Mesenchymal stem cell (in vitro differentiated cells and primary cell): ENCODE results near the gene MSI2.
A peak's percentile ranks its signal among the peaks of the same experiment; 100 is the strongest.

Experiments
- DNase-seq: peaks from one replicate; pipeline ENCODE4 v3.0.0-alpha.2; 2013
- H2AFZ ChIP-seq: one replicate; pipeline ENCODE4 v1.6.1; 2013; ENCODE audit warnings: low read depth, mild to moderate bottlenecking, control low read depth, inconsistent platforms, low read length, moderate library complexity
- H2AK5ac ChIP-seq: 2 replicates; pipeline ENCODE4 v1.6.1; 2013; ENCODE audit warnings: low read length, moderate library complexity, mild to moderate bottlenecking, inconsistent platforms; ENCODE audit not compliant: severe bottlenecking
- H2BK120ac ChIP-seq: one replicate; pipeline ENCODE4 v1.6.1; 2013; ENCODE audit warnings: low read depth, mild to moderate bottlenecking, inconsistent platforms, low read length, moderate library complexity
- H2BK12ac ChIP-seq, 2 experiments: one replicate each; pipeline ENCODE4 v1.6.1; 2013; ENCODE audit warnings: inconsistent platforms in 2 of 2, low read length in 2 of 2, mild to moderate bottlenecking in 2 of 2, moderate library complexity in 2 of 2, control low read depth in 1 of 2
- H2BK15ac ChIP-seq: one replicate; pipeline ENCODE4 v1.6.1; 2013; ENCODE audit warnings: mild to moderate bottlenecking, low read depth, inconsistent platforms; ENCODE audit not compliant: poor library complexity, severe bottlenecking
- H2BK5ac ChIP-seq: 2 replicates; pipeline ENCODE4 v1.6.1; 2013; ENCODE audit warnings: low read depth, mild to moderate bottlenecking, low read length, control low read depth, inconsistent platforms; ENCODE audit not compliant: poor library complexity, severe bottlenecking
- H3K14ac ChIP-seq, 2 experiments: one replicate each; pipeline ENCODE4 v1.6.1; 2013; ENCODE audit warnings: inconsistent platforms in 2 of 2, low read length in 2 of 2, control low read depth in 1 of 2, mild to moderate bottlenecking in 1 of 2, moderate library complexity in 1 of 2
- H3K18ac ChIP-seq, 2 experiments: one replicate each; pipeline ENCODE4 v1.6.1; 2013; ENCODE audit warnings: inconsistent platforms in 2 of 2, low read length in 2 of 2, control low read depth in 1 of 2, low read depth in 1 of 2, mild to moderate bottlenecking in 1 of 2
- H3K23ac ChIP-seq, 2 experiments: one replicate each; pipeline ENCODE4 v1.6.1; 2013; ENCODE audit warnings: inconsistent platforms in 2 of 2, low read length in 2 of 2, mild to moderate bottlenecking in 2 of 2, moderate library complexity in 2 of 2, control low read depth in 1 of 2
- H3K27ac ChIP-seq: 2 replicates; pipeline ENCODE4 v1.5.1; 2013; ENCODE audit warnings: mild to moderate bottlenecking, moderate library complexity, low read length, control low read depth, inconsistent platforms; ENCODE audit not compliant: poor library complexity, severe bottlenecking
- H3K27me3 ChIP-seq, 2 experiments: 2 replicates each; pipeline versions ENCODE4 v1.6.1 to v1.7.0; 2013; ENCODE audit warnings: low read length in 2 of 2, mild to moderate bottlenecking in 2 of 2, moderate library complexity in 2 of 2, control low read depth in 1 of 2, inconsistent platforms in 1 of 2; ENCODE audit not compliant: control insufficient read depth in 1 of 2, insufficient read depth in 1 of 2
- H3K36me3 ChIP-seq, 2 experiments: 2 replicates each; pipeline versions ENCODE4 v1.6.1 to v1.7.0; 2013; ENCODE audit warnings: low read length in 2 of 2, control low read depth in 1 of 2, inconsistent platforms in 1 of 2, low read depth in 1 of 2, mild to moderate bottlenecking in 1 of 2; ENCODE audit not compliant: insufficient read depth in 2 of 2, control insufficient read depth in 1 of 2
- H3K4ac ChIP-seq, 2 experiments: one replicate each; pipeline ENCODE4 v1.6.1; 2013; ENCODE audit warnings: inconsistent platforms in 2 of 2, low read length in 2 of 2, mild to moderate bottlenecking in 2 of 2, moderate library complexity in 2 of 2, control low read depth in 1 of 2, low read depth in 1 of 2
- H3K4me1 ChIP-seq: 2 replicates; pipeline ENCODE4 v1.6.1; 2013; ENCODE audit warnings: low read depth, low read length, control low read depth; ENCODE audit not compliant: control insufficient read depth, insufficient read depth
- H3K4me2 ChIP-seq: 2 replicates; pipeline ENCODE4 v1.6.1; 2013; ENCODE audit warnings: low read length, mild to moderate bottlenecking, inconsistent platforms; ENCODE audit not compliant: poor library complexity, severe bottlenecking
- H3K4me3 ChIP-seq, 2 experiments: 2 replicates each; pipeline versions ENCODE4 v1.5.1 to v1.7.0; 2013; ENCODE audit warnings: low read length in 2 of 2, mild to moderate bottlenecking in 2 of 2, control low read depth in 1 of 2, low read depth in 1 of 2; ENCODE audit not compliant: insufficient read depth in 1 of 2
- H3K79me1 ChIP-seq: replicated peaks from 2 replicates; pipeline ENCODE4 v1.6.1; 2013; ENCODE audit warnings: mild to moderate bottlenecking, control low read depth, low read length, inconsistent platforms; ENCODE audit not compliant: poor library complexity, severe bottlenecking
- H3K9ac ChIP-seq: 2 replicates; pipeline ENCODE4 v1.7.0; 2013; ENCODE audit warnings: mild to moderate bottlenecking, low read length, moderate library complexity
- H3K9me3 ChIP-seq: 2 replicates; pipeline ENCODE4 v1.7.0; 2013; ENCODE audit warnings: mild to moderate bottlenecking, low read length; ENCODE audit not compliant: control insufficient read depth
- H4K8ac ChIP-seq: one replicate; pipeline ENCODE4 v1.6.1; 2013; ENCODE audit warnings: inconsistent platforms, mild to moderate bottlenecking, low read length, moderate library complexity
- H4K91ac ChIP-seq: one replicate; pipeline ENCODE4 v1.6.1; 2013; ENCODE audit warnings: mild to moderate bottlenecking, low read length, inconsistent platforms
- WGBS: methylation state at CpG from one replicate; pipeline ENCODE4 v1.1.7; 2013; ENCODE audit warnings: mixed read lengths; 5-methylcytosine and 5-hydroxymethylcytosine counted together

The MSI2 gene

GRCh38 chr17:57488856-57489255 lies 232.5 kb downstream of the MSI2 start:
- Histone ChIP-seq H2BK5ac (no peak overlapping the region), H3K79me1 (peaks cover 44% of the 10 kb centered on the region), H4K8ac (no peak overlapping the region), H3K4ac (no peak overlapping the region), H3K27ac (no peak overlapping the region), H2BK15ac (no peak overlapping the region), H3K9ac (no peak overlapping the region), H3K14ac (no peak overlapping the region), H2BK120ac (no peak overlapping the region), H3K4me3 (no peak overlapping the region), H3K18ac (no peak overlapping the region), H3K4me1 (peaks cover 12% of the 10 kb centered on the region), H3K23ac (peak overlapping the region in 1 of 2 experiments; percentile 11), H2AFZ (no peak overlapping the region), H3K9me3 (no peaks in the 10 kb centered on the region), H4K91ac (no peak overlapping the region), H3K27me3 (peaks cover 0 to 81% of the 10 kb centered on the region in 2 experiments), H2AK5ac (no peak overlapping the region), H2BK12ac (no peak overlapping the region), H3K36me3 (peaks cover 0 to 4% of the 10 kb centered on the region in 2 experiments), H3K4me2 (no peak overlapping the region)
- DNase-seq: no peak
- WGBS: 93% methylated on average over 9 of the region's 9 CpGs

DNA sequence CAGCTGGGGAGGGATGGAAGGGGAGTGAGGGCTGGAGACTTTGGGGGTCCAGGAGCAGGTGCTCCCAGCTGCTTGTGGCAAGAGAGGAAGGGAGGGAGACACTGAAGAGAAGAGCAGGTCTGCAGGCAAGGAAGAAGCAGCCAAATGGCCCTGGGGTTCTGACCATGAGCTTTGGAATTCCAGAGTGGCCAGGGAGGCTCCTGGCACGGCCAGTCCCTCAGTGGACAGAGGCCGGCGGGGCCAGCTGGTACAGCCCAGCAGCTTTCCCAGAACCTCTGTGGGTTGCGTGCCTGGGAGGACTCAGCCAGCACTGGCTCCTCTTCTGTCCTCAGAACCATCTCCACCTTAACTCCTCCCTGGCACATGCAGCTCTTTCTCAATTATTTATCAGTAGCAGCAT lies 233.0 kb downstream of the MSI2 start:
- Histone ChIP-seq H3K4me1 (peaks cover 9% of the 10 kb centered on the region), H2BK12ac (no peak overlapping the region), H2AK5ac (no peak overlapping the region), H3K27ac (no peak overlapping the region), H2AFZ (no peak overlapping the region), H2BK5ac (no peak overlapping the region), H3K9ac (no peak overlapping the region), H3K27me3 (peaks cover 0 to 81% of the 10 kb centered on the region in 2 experiments), H3K14ac (no peak overlapping the region), H3K4me2 (no peak overlapping the region), H2BK120ac (no peak overlapping the region), H4K91ac (no peak overlapping the region), H3K4me3 (no peak overlapping the region), H3K23ac (no peak overlapping the region), H3K79me1 (peaks cover 44% of the 10 kb centered on the region), H2BK15ac (no peak overlapping the region), H3K18ac (no peak overlapping the region), H4K8ac (no peak overlapping the region), H3K4ac (peak overlapping the region in 1 of 2 experiments; percentile 64), H3K36me3 (peaks cover 0 to 4% of the 10 kb centered on the region in 2 experiments), H3K9me3 (no peaks in the 10 kb centered on the region)
- no peak for DNase-seq
- 91% methylated on average over 4 of the region's 4 CpGs for WGBS

- Histone ChIP-seq H3K36me3 (peaks cover 0 to 4% of the 10 kb centered on the region in 2 experiments), H2BK15ac (no peak overlapping the region), H4K8ac (no peak overlapping the region), H3K23ac (no peak overlapping the region), H3K4ac (no peak overlapping the region), H2AFZ (no peak overlapping the region), H3K27me3 (peaks cover 0 to 79% of the 10 kb centered on the region in 2 experiments), H3K27ac (no peak overlapping the region), H3K9ac (no peak overlapping the region), H3K4me2 (no peak overlapping the region), H3K18ac (no peak overlapping the region), H3K14ac (no peak overlapping the region), H3K79me1 (peaks cover 41% of the 10 kb centered on the region), H3K9me3 (no peaks in the 10 kb centered on the region), H2AK5ac (no peak overlapping the region), H2BK120ac (no peak overlapping the region), H3K4me3 (no peak overlapping the region), H4K91ac (no peak overlapping the region), H3K4me1 (peaks cover 5% of the 10 kb centered on the region), H2BK12ac (no peak overlapping the region), H2BK5ac (no peak overlapping the region)
- DNase-seq: no peak
- WGBS: 98% methylated on average over 4 of the region's 4 CpGs
These were observed 234.0 kb downstream of the MSI2 start for GRCh38 chr17:57490111-57490845.

DNA sequence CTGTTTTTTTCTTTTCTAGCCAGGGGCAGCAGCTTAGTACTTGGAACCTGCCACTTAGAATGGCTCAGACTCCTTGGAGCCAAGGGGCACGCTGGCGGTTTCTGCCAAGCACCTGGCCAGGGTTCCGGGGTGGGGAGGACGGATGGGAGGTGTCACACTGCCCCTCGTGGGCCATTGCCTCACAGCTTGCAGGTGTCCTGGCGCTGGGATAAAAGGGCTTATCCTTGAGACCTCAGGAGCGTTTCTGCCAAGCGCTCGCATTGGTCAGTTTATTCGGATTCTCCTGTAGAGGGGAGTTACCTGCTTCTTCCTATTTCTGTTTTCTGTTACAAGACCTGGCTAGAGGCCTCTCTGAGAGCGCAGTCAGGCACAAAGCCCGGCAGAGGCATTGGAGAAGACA lies 234.6 kb downstream of the MSI2 start:
- Histone ChIP-seq H4K8ac (no peak overlapping the region), H4K91ac (no peak overlapping the region), H2BK5ac (no peak overlapping the region), H3K79me1 (peaks cover 37% of the 10 kb centered on the region), H3K27me3 (peaks cover 0 to 73% of the 10 kb centered on the region in 2 experiments), H2BK12ac (peak overlapping the region in 1 of 2 experiments; percentile 22), H2BK120ac (no peak overlapping the region), H3K4ac (no peak overlapping the region), H3K18ac (no peak overlapping the region), H3K4me2 (no peak overlapping the region), H2BK15ac (no peak overlapping the region), H3K14ac (no peak overlapping the region), H3K9me3 (no peaks in the 10 kb centered on the region), H2AFZ (no peak overlapping the region), H3K9ac (no peak overlapping the region), H3K27ac (no peak overlapping the region), H3K4me3 (no peak overlapping the region), H2AK5ac (no peak overlapping the region), H3K4me1 (peaks cover 2% of the 10 kb centered on the region), H3K23ac (no peak overlapping the region), H3K36me3 (peaks cover 0 to 4% of the 10 kb centered on the region in 2 experiments)
- WGBS: 89% methylated on average over 12 of the region's 12 CpGs
- no peak for DNase-seq
